Epithelial cell of proximal tubule (primary cell): ENCODE results near the gene ATG9B. TPM values are rescaled to one million over a fixed set of nuclear protein-coding genes. Genes with fewer than 3 reads are reported as not detected.

Experiments used
- DNase-seq: peaks from one replicate; pipeline ENCODE4 v3.0.0-alpha.2; 2011; ENCODE audit warnings: low read depth
- H3K4me3 ChIP-seq: 2 replicates; pipeline ENCODE4 v1.5.1; 2011; ENCODE audit warnings: low read depth, mild to moderate bottlenecking, low read length
- total RNA-seq: library from RNA; depleted of rRNA; stranded (reverse); fragments of >200 nt; gene quantifications from 2 replicates; pipeline ENCODE4 v1.2.3, GENCODE V29; 2015
- TF ChIP-seq, protein P1 (sequence below): conservative IDR thresholded peaks from 2 replicates; pipeline ENCODE4 v1.5.1; 2012; ENCODE audit warnings: low read depth, mild to moderate bottlenecking, low read length

The ATG9B gene
- total RNA-seq, 1 donor from 2014 or later, result 1.1 TPM

DNA sequence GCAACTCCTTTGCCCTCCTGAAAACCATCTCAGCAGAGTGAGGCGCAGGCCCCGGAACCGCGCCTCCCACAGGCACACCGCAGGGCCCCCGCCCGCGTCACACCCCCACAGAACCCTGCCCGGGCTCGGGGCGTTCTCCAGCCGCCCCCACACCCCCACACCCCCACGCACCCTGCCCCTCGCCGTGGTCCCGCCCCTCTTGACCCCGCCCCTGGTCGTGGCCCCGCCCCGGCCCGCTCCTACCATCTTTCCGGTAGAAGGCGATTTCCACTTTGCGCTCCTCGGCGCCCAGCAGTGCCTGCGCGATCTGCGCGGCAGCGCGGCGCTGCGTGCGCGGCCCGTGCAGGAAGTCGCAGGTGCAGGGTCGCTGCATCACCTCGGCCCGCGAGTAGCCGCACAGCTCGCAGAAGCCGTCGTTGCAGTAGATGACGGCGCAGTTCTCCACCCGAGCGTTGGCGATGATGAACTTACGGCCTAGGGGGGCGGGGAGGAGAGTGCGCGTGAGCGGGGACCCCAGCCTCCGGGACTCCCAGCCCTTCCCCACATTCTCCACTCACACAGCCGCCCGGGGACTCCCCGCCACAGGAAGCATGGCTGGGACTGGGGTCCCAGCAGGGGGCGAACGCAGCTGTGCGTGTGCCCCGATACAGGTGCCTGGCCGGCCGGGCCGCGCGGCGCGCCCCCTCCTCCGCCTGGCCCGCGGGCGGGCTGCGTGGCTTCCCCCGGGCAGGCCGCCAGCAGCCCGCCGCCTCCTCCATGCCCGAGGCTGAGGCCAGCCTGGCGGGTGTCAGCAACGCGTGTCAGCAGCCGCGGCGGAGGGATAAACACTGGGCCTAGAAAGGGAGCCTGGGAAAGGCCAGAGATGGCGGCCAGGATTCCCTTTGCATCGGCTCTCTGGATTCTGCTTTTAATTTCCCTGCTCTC, 49.6 kb downstream of the ATG9B start:
- no peak for DNase-seq
- peak overlapping the region; percentile 57 for H3K4me3 ChIP-seq
- TF ChIP-seq, protein P1, sequence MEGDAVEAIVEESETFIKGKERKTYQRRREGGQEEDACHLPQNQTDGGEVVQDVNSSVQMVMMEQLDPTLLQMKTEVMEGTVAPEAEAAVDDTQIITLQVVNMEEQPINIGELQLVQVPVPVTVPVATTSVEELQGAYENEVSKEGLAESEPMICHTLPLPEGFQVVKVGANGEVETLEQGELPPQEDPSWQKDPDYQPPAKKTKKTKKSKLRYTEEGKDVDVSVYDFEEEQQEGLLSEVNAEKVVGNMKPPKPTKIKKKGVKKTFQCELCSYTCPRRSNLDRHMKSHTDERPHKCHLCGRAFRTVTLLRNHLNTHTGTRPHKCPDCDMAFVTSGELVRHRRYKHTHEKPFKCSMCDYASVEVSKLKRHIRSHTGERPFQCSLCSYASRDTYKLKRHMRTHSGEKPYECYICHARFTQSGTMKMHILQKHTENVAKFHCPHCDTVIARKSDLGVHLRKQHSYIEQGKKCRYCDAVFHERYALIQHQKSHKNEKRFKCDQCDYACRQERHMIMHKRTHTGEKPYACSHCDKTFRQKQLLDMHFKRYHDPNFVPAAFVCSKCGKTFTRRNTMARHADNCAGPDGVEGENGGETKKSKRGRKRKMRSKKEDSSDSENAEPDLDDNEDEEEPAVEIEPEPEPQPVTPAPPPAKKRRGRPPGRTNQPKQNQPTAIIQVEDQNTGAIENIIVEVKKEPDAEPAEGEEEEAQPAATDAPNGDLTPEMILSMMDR, result peak; percentile 28

DNA sequence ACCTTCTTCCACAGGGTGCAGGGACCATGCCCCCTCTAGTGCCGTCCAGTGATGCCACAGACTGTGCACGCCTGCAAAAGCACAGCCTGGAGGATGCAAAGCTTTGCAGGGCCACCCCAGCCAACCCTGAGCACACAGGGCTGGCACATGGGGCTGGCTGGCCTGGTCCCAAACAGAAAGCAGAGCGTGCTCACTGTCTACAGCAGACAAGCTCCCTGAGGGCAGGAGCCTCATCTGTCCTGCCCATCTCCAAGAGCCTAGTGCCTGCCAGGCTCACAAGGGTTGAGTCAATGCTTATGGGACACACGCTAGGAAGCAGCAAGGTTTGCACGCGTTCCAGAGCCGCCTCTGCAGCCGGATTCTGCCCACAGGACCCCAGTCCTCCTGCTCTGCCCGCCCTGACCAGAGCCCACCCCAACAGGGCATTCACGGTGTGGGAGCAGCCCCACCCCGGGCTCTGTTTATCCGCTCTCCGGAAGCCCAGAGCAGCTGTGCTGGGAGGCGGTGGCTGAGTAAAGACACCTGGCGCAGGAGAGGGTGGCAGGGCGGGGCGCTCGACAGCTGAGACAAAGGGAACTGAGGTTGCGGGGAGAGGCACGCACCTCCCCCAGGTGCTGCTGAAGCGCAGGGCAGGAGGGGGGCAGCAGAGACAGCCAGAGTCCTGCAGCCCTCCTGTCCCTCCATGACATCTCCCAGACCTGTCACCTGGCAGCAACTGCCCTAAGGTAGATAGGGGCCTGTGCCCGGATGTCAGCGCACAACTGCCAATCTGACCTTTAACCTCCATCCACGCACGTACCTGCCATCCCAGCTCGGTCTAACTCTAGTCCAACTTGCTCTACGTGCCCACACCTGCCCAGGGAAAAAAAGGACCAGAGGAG, 50.5 kb downstream of the ATG9B start:
- no peak overlapping the region for H3K4me3 ChIP-seq
- no peak for DNase-seq
- TF ChIP-seq, protein P1, result no peak

DNA sequence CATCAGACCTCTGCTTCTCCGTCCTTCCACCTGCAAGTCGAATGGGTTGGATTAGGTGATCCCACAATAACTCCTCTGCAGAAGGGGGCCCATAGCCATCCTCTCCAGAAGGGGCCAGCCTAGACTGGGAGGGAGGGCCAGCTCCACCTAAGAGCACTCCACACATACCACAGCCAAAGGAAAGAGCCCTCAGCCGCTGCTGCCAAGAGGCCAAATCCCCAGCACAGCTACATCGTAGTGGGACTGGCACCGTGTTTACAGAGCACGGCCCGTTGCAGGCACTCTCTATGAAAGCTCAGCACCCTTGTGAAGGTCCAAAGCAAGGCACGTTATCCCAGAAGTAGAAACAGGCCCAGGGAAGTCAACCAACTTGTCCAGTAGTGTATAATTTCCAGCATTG, 51.6 kb downstream of the ATG9B start:
- no peak overlapping the region for H3K4me3 ChIP-seq
- TF ChIP-seq, protein P1, result no peak
- no peak for DNase-seq

DNA sequence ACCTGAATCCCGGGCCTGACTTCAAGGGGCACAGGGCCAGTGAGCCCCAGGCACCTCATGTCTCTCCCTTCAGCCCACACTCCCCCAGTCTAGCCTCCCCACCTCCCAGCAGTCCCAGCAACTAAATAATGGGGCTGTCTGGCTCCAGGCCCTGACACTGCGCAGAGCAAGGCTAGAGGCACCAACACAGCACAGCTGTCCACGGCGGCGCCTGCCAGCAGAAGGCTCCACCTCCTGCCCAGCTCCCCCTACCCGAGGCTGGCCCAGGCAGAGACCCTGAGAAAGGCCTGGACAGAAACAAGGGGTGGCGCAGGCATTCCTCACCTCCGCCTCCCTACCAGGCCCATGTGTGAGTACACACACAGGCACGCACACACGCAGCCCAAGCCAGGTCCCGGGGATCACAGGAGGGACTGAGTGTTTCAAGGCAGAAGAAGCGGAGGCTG, 52.2 kb downstream of the ATG9B start:
- no peak for DNase-seq
- no peak overlapping the region for H3K4me3 ChIP-seq
- TF ChIP-seq, protein P1, result no peak

DNA sequence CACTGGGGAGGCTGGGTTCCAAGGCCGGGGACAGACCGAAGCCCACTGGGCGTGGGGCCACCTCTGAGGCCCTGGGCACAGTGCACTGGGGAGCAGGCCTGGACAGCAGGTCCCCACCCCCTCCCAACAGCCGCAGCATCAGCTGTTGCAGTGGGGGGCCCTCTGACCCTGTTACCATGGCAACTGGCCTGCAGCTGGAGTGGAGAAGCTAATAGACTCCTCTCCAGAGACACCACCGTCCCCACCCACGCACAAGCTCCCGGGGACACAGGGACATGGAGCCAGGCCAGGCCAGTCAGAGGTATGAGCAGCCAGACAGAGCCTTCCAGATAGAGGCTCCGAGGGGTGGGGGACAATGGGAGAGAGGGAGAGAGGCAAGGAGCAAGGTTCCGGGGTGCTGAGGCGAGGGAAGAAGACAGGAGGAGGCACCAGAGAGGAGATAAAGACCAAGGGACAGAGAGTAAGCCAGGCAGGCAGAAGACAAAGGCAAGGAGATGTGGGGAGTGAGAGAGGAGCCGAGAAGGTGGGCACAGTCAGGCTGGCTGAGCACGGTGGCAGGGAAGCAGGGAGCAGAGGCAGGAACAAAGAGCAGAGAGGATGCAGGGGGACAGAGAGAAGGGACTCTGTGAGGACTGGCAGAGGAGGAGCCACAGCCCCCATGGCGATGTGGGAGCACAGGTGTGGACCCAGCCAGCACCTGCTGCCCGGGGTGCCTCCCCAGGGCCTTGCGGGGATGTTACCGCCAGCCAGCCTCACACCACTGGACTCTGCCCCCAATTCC, 52.9 kb downstream of the ATG9B start:
- TF ChIP-seq, protein P1, result no peak
- H3K4me3 ChIP-seq, result no peak overlapping the region
- no peak for DNase-seq

DNA sequence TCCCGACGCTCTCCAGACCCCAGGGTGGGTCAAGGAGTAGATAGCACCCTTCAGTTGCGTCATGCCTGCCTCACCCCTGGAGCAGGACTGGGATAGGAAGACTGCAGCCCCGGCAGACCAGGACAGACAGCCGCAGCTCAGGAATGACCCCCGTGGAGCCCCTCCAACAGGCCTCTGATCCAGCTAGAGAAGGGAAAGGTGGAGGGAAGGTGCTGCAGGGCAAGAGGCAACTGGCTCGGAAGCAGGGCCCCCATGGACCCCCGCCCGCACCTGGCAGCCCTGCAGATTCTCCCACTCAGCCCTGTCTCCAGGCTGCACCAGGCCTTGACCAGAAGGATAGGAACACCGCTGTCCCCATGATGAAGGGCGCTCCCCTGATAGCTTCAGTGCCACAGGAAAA, 53.9 kb downstream of the ATG9B start:
- no peak overlapping the region for H3K4me3 ChIP-seq
- DNase-seq, result no peak
- TF ChIP-seq, protein P1, result no peak
